ENCODE results near the gene JMJD1C.

GRCh38 chr10:63373176-63373575 is 92.6 kb downstream of the JMJD1C start:
- TF ChIP-seq POLR2A (IDR thresholded peaks at IDR 0.05) (no peak), CTCF (IDR thresholded peaks at IDR 0.05) (no peak), POLR2AphosphoS5 (IDR thresholded peaks at IDR 0.05; ENCODE audit: insufficient read depth in 1 of 2, low read depth in 1 of 2) (no peak)
